PC-9 (cell line): ENCODE data around the gene GTF2A2.
A peak's percentile ranks its signal among the peaks of the same experiment; 100 is the strongest.

Experiments
- CTCF ChIP-seq: fragments of 200-600 bp; sonication (generic); conservative IDR thresholded peaks from 2 replicates; pipeline ENCODE4 v1.6.1; 2017; ENCODE audit warnings: mixed run types, antibody characterized with exemption, mild to moderate bottlenecking, moderate library complexity
- EZH2 ChIP-seq: fragments of 200-600 bp; sonication (generic); IDR thresholded peaks from 2 replicates; pipeline ENCODE4 v1.8.0; 2017; ENCODE audit warnings: antibody characterized with exemption, low read depth

- TF ChIP-seq CTCF (peak; percentile 56), EZH2 (no peak)
Measured at GRCh38 chr15:59642351-59642750, 15.0 kb downstream of the GTF2A2 start.
